HG02610 (cell line): Measurements from ENCODE around the gene RHOB.

ENCODE experiments used
- ATAC-seq: cut with Tn5 transposase; IDR thresholded peaks from one replicate; pipeline ENCODE4 v1.9.1; 2021; ENCODE audit warnings: mild to moderate bottlenecking, moderate library complexity; ENCODE audit not compliant: unreplicated experiment

Gene RHOB

DNA sequence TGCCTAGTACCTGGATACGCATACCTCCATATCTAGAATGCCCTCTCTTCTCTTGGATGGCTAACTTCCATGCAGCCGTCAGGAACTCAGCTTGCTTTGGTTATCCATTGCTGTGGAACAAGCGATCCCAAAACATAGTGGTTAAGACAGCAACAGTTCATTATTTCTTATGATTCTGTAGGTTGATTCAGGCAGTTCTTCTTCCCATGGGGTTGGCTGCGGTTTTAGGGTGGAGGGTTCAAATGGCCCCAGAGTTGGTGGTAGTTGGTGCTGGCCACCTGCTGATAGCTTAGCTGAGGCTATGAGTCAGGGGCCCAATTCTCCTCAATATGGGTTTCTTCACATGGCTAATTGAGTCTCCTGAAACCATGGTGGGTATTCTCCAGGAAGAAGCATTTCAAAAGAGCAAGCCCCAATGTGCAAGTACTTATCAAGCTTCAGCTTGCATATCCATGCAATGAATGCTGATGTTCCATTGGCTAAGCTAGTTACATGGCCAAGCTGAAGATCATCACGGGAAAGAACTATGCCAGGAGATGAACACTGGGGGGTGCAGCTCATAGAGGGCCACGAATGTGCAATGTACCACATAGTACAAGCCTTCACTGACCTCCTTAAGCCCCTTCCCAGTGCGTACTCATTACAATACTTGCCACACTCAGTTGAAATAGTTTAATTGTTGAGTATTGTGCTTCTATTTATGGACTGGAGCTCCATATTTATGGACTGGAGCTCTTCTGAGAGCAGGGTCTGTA, 10.0 kb upstream of the RHOB start:
- no peak for ATAC-seq

GRCh38 chr2:20438334-20439192, 8.3 kb upstream of the RHOB start:
- no peak for ATAC-seq

- no peak for ATAC-seq
Measured at GRCh38 chr2:20439193-20439475, 7.7 kb upstream of the RHOB start.

- no peak for ATAC-seq
Measured at GRCh38 chr2:20439503-20439902, 7.4 kb upstream of the RHOB start.

DNA sequence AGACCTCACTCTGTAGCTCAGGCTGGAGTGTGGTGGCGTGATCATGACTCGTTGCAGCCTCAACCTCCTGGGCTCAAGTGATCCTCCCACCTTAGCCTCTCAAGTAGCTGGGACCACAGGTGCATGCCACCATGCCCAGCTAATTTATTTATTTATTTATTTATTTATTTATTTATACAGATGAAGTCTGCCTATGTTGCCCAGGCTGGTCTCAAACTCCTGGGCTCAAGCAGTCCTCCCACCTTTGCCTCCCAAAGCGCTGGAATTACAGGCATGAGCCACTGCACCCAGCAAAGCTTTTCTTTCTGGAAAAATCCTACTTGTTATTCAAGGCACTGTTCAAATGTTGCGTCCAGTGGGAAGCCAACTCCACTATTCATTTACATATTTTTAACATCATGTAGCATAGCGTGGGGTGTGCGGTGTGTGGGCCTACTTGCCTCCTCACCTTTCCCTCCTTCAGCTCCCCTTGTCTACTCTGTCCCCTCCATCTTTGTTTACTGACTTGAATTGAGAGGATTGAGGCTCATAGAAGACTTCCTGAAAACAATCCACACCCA, 6.8 kb upstream of the RHOB start:
- ATAC-seq, result no peak

DNA sequence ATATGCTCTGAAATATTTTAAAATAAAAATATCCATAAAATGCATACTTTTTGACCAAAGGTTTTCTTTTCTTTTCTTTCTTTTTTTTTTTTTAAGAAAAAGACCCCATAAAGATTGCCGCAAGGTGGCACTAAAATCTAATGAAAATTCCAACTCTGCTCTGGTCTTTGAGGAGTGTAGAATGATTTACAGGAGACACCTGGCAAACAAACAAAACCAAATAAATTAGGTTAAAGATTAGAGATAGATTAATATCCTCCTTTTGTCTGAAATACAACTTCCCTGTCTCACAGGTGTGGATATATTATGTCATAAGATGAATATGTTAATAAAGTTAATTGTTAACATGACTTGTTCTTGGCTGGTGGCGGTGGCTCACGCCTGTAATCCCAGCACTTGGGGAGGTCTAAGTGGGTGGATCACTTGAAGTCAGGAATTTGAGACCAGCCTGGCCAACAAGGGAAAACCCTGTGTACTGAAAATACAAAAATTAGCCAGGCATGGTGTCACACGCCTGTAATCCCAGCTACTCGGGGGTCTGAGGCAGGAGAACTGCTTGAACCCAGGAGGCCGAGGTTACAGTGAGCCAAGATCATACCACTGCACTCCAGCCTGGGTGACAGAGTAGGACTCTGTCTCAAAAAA, 3.5 kb upstream of the RHOB start:
- no peak for ATAC-seq

- ATAC-seq, result no peak
Measured at GRCh38 chr2:20444101-20444992, 2.5 kb upstream of the RHOB start.

DNA sequence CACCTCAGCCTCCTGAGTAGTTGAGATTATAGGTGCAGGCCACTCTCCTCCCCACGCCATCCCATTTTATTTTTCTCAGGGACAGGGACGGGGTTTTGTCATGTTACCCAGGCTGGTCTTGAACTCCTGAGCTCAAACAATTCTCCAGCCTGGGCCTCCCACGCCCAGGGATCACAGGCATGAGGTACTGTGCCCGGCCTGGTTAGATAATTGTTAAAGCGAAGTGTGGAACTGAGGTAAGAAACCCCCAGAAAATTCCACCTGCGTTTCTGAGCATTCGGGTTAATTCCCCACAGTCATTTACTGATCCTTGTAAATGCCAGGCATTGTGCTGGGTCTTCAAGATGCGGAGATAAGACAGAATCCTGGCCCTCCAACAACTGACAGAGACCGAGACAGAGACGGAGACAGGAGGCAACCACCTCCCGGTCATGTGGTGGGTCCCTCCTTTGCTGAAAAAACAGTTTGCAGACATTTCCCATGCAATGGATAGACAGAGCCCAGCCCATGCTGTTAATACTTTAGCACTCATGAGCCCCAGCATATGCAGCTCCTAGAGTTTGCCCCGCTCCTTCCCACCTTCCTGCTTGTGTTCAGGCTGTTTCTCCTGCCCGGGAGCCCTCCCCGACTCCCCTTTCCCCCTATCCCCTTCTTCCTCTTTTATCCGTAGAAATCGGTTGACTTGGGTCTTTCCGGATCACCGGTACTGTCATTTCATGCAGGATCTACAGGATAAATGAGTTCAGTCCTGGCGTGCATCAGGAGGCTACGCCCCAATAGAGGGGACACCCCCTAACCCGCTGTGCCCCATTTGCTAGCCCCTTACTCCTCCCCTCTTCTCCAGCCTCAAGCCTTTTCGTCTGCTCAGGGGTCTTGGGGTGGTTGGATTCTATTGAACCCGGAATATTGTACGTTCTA, 1.6 kb upstream of the RHOB start:
- ATAC-seq, result no peak

GRCh38 chr2:20446255-20446916, 488 bp upstream of the RHOB start:
- no peak for ATAC-seq

GRCh38 chr2:20447437-20448245, 767 bp downstream of the RHOB start:
- no peak for ATAC-seq

- no peak for ATAC-seq
Measured at GRCh38 chr2:20448246-20448976, 1.5 kb downstream of the RHOB start.

DNA sequence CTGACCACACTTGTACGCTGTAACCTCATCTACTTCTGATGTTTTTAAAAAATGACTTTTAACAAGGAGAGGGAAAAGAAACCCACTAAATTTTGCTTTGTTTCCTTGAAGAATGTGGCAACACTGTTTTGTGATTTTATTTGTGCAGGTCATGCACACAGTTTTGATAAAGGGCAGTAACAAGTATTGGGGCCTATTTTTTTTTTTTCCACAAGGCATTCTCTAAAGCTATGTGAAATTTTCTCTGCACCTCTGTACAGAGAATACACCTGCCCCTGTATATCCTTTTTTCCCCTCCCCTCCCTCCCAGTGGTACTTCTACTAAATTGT, 2.1 kb downstream of the RHOB start:
- no peak for ATAC-seq

GRCh38 chr2:20449501-20450200, 2.8 kb downstream of the RHOB start:
- ATAC-seq, result no peak

DNA sequence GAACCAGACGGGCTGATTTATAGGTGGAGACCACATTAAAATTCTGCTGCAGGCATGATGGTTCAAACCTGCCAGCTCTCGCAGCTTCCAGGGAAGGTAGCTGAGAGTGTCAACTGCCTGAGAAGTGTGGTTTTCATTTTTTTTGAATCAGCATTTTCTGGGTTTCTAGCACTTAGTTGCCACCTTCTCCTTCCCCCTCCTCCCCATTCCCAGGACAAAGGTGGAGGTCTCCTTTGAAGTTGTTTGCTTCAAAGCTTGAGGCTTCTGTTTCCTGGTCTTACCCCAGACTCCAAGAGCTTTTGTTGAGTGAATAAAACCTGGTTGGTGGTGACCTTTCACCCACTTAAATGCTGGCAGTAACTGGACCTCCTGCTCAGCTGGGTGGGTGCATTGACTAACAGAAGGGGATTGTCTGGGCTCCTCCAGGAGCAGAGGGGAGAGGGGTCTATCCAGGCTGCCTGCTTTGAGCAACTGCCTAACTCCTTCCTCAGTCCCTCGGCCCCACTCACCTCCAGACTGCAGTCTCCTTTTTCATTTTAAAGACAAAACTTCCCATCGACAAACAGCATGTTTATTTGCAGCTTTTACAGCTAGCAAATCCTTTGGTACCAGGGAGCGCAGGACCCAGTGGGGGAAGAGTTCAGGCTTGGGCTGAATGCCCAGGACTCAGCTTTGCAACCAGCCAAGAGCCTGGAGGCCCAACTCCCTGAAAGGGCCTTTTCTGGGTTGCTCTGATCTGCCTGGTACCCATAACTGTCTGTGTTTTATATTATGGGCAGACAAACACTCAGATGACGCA, 3.5 kb downstream of the RHOB start:
- no peak for ATAC-seq

GRCh38 chr2:20451000-20451290, 4.1 kb downstream of the RHOB start:
- no peak for ATAC-seq

- ATAC-seq, result no peak
Measured at GRCh38 chr2:20451341-20451740, 4.5 kb downstream of the RHOB start.
